NAMALWA (cell line): ENCODE results near the gene DMRTB1.
"Not testable (repeated sequence)": the region's sequence is repeated elsewhere in the genome, so short reads cannot be mapped to it uniquely, and the experiment has no call there.

Experiments
- DNase-seq: peaks from one replicate; pipeline ENCODE4 v3.0.0-alpha.2; 2015; ENCODE audit warnings: low spot score

Gene DMRTB1

DNA sequence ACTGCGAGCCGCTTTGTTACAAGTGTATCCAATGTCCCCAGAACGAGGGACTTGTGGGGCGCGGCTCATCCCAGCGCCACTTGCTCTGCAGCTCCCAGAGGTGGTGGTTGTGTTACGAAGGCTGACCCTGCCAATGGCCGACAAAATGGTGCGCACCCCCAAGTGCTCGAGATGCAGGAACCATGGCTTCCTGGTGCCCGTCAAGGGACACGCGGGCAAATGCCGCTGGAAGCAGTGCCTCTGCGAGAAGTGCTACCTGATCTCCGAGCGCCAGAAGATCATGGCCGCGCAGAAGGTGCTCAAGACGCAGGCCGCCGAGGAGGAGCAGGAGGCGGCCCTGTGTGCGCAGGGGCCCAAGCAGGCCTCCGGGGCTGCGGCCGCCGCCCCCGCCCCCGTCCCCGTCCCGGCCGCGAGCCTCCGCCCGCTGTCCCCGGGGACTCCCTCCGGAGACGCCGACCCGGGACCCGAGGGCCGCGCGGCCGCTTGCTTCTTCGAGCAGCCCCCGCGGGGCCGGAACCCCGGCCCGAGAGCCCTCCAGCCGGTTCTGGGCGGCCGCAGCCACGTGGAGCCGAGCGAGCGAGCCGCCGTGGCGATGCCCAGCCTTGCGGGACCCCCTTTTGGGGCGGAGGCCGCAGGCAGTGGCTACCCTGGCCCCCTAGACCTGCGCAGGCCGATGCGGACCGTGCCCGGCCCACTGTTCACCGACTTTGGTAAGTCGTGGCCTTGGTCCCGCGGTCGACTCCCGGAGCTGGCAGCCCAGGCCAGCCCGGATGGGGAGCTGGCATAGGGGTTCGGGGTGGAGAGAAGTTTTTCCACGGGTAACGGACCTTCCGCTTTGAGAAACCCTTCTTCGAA, at the start of gene DMRTB1:
Gene DMRTB1 (plus strand): TSS at position 79 of the 855 bp plus-strand sequence. CDS start 55 bp downstream, at position 134.
- no peak for DNase-seq

DNA sequence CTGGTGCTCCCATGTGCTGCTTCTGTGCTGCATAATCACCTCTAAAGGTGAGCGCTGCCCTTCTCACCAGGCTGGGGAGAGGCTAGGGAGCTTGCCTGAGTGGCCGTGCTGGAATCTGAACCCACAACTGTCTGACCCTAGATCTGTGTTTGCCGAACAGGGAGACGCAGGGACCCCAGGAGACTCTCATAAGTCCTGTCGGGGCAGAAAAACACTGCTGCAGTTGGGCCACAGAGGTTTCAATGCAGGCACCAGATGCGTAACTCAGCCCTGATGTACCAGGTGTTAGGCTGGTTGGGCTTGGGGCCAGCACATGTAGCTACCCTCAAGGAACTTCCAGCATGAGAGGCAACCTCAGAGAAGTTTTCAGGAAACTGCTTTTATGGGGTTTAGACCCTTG, 49.5 kb upstream of the DMRTB1 start:
- DNase-seq: no peak

DNA sequence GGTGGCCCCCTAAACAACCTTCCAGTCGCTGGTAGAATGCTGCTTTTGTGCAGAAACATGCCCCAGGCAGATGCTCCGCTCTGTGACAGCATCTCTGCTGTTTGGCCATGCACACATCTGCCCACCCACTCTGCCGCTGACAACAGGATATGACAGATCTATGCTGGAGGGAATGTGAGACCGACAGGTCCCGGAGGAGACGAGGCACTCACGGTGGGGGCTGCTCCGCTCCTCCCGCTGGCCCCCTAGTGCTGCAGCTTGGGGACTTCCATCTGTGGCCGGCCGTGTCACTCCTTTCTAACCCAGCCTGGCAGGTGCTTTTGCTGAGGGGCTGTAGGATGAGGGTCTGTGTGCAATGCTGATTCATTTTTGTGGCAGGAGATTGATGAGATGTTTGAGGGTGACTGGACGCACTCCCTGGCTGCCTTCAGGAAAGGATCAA, 49.1 kb upstream of the DMRTB1 start:
- DNase-seq: no peak

DNA sequence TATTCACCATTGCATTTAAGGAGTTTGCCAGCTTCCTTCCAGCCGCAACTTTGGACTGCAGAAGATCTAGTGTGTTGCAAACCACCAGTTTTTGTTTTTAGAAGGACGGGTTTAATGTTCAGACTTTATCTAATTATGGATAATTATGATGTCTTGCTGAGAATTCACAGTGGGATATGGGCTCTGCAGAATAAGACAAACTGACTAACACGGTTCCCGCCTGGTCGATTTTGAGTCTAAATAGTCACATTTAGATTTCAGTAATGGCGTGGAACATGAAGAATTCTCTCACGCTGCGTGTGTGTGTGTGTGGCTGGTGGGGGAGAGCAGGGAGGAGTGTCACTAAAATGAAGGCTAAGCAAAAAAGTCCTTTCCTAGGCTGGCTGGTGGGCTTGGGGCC, 48.5 kb upstream of the DMRTB1 start:
- DNase-seq: no peak

DNA sequence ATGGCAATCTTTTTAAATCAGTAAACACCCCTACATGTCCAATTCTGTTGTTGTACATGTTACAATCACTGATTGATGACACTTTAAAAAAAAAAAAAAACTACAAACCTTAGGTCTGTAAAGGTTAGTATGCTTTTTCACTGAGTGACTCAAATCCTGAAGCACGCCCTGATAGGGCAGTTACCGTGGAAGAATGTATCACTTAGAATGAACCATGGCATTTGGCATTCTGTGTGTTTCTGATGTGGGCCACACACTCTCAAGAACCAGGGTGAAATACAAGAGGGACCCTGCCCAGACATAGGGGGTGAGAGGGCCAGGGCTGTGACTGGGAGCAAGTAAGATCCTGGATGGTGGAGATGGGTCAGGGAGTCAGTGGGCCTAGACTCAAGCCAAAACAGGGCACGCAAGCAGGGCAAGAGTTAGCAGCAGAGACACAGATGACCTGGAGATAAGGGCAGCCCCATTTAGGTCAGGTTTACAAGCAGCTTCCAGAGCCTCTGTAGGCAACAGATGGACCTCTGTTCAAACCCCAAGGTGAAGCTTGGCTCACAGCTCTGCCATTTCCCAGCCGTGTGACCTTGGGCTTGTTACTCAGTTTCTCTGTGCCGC, 47.6 kb upstream of the DMRTB1 start:
- DNase-seq: no peak

DNA sequence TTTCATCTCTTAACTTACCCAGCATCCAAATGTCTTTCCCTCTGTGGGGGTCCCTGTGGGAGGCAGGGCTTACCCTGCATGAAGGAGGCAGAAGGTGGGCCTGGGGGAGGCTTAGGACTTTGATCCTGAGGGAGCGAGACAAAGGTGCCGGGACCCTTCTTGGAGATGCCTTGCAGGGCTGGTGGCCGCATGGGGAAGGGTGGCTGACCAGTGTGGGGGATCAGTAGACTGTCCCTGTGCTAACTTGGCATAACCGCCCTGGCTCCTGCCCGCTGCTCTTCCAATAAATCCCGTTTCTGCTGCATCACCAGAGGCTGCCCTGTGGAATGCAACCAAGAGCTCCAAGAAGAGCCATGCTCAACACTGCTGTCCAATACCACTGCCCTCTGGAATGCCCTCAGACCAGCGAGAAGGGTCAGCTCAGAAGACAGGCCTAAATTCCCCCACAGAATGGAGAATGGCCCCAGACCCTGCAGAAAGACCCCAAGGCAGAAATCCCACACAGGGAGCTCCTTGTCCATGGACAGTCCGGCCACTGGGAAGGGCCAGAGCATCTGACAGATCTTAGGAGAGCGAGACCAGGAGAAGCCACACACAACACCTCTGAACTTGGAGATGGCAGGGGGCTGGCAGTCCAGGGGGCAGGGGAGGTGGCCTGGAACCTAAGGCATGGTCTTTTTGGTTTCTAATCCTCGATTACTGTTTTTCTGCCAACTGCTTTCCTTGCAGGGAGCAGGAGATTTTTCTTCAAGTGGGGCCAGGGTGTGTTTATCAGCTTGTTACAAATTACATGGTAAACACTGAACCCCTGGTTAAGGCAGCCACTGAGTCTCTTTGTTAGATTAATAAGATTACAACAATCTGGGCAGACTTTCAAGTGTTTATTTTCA, 46.7 kb upstream of the DMRTB1 start:
- no peak for DNase-seq

DNA sequence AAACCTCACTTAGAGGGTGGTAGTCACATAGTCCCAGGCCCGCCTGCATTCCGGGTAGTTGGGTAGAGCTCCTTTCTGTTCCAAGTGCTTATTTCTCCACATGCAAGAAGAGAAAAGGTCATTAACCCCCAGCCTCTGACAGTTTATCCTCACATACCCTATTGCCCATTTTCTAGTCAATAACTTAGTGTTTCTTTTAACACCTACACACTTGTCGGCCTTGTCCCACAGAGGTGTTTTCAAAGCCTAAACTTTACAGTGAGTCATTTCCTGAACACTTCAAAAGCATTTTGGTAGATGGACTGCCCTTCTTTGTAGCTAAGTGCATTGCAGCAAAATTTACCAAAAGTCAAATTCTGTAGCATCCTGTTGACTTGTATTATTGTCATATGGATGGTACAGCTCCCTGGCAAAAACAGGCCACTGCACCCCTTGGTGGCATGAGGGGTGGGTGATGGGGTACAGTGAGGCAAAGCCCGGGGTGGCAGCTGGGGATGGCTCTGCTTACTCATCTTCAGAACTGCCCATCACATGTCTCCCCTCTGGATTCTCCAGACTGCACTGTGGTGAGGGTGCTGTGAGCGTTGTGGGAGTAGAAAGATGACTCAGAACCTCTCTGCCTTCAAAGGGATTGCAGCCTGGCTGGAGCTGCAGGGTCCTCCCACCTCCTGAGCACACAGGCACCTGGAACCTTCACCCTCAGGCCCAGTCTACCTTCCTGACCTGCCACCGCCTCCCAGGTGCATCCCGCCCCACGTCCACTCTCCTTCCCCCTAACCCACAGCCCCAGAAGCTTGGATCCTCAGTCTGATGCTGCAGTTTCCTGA, 45.8 kb upstream of the DMRTB1 start:
- DNase-seq: no peak

DNA sequence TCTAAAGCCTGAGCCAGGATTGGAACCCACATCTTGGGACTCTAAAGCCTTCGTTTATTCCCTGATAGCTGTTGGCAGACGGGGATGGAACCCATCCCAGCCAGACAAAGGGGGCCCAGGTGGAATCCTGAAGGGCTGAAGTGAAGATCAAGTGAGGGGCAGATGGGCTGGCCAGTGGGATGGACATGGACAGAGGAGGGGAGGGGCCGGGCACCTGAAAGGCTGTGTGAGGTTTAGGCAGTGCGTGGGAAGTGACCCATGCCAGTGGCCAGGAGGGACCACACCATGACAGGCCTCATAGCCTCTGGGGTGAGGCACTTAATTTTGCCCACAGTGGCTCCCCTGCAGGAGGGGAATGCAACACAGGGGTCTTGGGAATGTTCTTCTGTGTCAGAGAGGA, 44.6 kb upstream of the DMRTB1 start:
- DNase-seq: no peak

DNA sequence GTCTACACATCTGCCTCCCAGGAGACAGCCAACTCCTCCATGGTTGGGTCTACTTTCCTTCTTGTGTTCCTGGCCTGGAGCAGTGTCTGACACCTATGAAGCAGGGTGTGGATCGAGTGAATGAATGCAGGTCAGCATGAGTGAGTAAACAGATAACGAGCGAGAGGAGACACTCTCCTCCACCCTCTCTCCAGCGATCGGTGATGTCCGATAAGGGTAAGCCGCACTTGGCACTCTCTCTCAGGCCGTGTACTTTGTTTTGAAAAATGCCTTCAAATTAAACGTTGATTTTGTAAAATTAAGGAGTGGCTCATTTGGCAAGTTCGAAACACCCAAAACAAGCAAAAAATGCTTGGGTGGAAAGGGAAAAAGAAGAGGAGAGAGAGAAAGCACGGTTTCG, 43.8 kb upstream of the DMRTB1 start:
- DNase-seq: no peak

DNA sequence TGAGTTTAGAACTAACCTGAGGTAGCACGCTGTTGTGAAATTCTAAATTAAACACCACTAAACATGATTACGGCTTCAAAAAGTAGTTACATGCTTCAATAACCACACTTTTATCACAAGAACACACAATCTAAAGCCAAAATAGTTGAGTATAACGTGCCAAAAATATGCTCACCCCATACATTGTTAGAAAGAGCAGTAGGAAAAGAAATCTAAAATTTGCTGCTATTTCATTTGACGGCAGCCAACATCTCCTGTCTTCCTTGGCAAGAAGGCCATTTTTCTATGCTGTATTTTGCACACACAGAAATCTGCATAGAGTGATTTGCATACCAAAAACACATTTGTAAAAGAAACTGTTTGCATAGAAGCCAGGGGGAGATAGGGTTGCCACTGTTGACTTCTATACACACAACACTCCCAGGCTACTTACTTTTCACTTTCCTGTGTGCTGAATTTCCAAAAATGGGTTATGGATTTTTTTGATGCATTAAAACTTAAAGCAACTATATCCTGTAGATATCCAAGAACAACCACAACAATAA, 42.9 kb upstream of the DMRTB1 start:
- DNase-seq: no peak

DNA sequence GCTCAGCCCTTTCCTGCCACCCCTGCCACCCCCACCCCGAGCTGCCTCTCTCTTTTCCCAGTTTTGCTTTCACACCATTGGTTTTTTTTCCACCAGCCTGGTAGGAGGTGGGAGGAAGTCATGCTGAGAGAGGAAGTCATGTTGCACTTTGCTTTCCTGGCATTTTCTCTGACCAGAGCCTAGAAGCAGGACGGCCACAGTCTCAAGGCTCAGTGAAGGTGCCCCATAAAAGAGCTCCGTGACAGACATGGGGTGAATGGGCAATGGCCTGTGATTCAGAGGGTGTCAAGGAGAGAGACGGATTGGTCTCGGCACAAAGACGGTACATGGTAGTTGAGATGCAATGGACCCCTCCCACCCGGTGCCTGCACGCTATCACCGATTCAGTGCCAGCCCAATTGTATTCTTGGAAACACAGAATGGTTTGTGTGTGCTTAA, 42.1 kb upstream of the DMRTB1 start:
- no peak for DNase-seq

DNA sequence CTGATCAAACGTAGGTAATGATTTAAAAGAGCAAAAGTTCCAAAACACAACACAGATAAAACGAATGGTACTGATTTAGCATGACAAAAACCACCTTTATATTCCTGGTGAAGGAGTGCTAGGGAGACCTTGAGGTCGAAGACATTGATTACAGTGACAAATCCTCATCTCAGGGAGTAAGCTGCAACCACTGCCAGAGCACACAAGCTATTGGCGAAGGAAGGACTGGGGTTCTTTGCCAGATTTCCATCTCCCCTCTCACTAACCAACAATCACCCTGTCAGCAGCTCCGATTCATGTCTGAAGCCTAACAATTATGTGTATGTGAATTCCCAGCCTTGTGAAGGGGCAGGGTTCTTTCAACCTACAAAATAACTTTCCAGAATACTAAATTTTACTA, 40.2 kb upstream of the DMRTB1 start:
- no peak for DNase-seq

DNA sequence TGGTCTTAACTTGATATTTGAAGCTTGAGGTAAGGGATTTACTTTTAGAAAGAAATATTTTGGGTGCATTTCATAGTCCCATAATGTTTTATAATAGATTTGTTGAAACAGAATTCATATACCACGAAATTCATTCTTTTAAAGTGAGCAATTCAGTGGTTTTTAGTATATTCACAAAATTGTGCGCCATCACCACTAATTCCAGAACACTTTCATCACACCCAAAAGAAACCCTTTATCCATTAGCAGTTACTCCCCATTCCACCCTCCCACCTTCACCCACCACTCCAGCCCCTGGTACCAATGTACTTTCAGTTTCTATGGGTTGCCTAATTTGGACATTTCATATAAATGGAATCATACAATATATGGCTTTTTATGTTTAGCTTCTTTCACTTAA, 38.9 kb upstream of the DMRTB1 start:
- DNase-seq: no peak

DNA sequence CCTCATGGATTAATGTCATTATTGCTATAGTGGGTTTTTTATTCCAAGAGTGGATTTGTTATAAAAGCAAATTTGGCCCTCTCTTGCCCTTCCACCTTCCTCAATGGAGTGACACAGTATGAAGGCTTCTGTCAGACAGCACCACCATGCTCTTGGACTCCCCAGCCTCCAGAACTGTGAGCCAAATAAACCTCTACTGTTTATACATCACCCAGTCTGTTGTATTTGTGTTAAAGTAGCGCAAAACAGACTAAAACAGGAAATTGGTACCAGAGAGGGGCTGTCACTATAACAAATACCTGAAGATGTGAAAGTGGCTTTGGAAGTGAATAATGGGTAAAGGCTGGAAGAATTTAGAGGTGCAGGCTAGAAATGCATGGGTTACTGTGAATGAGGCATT, 38.0 kb upstream of the DMRTB1 start:
- no peak for DNase-seq

DNA sequence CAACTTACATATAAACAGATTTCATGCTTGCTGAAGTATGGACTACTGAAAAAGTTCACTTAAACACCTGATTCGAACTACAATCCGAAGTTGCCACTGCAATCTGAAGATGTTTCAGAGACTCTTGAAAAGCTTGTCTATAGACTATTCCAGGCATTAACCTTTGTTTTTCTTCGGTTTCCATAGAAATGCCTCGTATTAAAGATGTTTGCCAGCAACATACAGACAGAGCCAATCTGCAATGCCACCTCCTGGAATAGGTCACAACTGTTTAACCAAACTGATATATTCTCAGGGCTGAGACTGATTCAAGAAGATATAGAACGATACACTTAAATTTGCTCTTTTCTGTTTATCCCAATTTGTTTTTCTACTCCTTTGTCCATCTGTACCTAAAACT, 28.9 kb upstream of the DMRTB1 start:
- no peak for DNase-seq

DNA sequence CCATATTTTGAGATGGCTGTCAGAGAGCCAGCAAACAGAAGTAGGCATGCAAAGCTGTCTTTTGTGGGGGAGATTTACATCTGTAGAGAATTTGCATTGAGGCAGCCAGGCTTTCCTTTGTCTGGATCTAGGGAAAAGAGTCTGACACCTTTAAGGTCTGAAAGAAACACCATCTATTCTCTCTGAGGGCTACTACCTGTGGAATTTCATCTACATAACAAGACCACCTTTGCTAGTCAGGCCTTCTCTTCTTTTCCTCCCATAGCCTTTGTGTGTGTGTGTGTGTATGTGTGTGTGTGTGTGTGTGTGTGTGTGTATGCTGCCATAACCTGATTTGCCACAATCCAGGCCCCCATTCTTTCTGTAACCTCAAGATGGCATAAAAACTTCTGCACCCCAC, 28.4 kb upstream of the DMRTB1 start:
- no peak for DNase-seq

DNA sequence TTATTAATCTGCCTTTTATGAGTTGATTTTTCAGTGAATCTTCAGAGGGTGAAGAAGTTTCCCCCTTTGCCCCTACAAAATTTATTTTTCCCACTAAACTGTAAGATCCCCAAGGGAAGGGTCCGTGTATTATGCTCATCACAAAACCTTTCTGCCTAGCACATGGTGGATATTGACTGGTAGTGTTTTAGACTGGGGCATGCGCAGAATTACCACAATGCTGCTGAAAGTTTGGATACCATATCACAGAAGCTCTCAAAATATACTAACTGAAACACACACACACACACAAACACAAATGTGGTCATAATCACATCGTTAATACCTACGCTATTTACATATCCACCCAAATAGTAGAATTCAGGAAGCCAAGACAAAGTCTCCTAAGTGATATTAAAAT, 28.0 kb upstream of the DMRTB1 start:
- DNase-seq: no peak

DNA sequence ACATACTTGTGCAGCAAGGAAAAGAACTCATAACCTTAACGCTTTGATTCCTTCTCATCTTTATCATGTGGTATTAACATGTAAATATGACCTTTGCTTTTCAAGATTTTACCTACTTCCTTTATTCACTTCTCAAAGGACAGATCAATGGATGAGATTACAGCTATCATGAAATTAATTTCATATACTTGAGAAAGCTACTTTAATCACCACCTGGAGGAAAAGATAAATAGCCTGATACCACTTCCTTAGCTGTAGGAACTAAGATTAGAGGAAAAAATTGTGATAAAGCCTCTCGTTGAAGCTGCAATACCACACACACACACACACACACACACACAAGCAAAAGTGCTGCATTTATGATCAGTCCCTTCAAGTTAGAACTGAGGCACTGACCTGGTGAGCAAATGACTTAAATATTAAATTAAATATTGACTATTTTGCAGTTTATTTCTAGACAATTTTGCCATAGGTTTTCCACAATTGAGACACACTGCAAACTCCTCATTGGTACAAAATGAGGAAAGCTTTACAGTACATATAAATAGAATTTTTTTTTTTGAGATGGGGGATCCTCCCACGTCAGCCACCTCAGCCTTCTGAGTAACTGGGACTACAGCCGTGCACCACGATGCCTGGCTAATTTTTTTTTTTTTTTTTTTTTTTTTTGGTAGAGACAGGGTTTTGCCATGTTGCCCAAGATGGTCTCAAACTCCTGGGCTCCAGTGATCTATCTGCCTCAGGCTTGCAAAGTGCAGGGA, 27.2 kb upstream of the DMRTB1 start:
- DNase-seq: no peak

DNA sequence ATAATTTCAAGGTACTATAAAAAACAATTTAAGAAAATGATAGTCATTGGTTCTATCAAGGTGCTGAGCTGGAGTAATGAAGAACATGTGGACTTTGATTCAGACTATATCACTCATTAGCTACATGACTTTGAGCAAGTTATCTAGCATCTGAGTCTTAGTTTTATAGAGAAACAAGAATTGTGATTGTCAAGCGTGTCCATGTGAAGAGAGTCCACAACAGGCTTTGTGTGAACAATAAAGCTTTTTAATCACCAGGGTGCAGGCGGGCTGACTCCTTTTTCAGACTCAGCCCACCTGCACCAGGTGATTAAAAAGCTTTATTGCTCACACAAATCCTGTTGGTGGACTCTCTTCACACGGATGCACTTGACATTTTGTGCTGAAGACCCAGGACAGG, 26.6 kb upstream of the DMRTB1 start:
- no peak for DNase-seq

DNA sequence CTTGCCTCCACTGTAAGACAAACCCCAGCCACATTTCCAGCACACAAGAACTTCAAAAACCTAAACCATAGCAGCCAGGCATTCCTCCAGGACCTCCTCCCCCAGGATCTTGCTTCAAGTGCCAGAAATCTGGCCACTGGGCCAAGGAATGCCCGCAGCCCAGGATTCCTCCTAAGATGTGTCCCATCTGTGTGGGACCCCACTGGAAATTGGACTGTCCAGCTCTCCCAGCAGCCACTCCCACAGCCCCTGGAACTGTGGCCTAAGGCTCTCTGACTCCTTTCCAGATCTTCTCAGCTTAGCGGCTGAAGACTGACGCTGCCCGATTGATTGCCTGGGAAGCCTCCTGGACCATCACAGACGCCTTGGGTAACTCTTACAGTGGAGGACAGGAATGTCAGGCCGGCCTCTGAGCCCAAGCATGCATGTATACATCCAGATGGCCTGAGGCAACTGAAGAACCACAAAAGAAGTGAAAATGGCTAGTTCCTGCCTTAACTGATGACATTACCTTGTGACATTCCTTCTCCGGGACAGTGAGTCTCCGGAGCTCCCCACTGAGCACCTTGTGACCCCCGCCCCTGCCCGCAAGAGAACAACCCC, 24.7 kb upstream of the DMRTB1 start:
- DNase-seq: not testable (repeated sequence)
